ENCODE measurements around the gene IGF1.

DNA sequence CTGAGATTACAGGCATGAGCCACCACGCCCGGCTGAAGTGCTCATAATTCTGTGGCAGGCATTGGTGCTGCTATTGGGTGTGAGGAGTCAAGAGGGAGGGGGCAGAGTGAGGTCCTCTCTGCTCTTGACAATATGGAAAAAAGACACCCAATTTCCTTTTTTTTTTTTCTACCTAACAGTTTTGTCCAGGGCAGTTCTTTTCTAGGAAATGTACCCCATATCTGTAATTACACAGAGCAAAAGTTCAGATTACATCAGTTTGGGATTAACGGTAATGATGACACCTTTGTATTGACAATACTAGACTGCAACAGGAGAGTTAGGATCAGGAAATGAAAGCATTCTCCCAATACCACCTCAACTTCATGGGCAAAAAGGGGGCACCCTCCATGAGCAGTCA, 36.3 kb downstream of the IGF1 start:
- TF ChIP-seq POLR2A (IDR thresholded peaks at IDR 0.05; ENCODE audit: low read depth, low read length): no peak
- TF ChIP-seq ZNF274 (IDR thresholded peaks at IDR 0.05; ENCODE audit: insufficient read depth, insufficient read length): no peak
- TF ChIP-seq POLR2AphosphoS5 (IDR thresholded peaks at IDR 0.05; ENCODE audit: low read length): no peak
- no peak for TF ChIP-seq YY1 (IDR thresholded peaks at IDR 0.05; ENCODE audit: low read depth, low read length)
